ENCODE data around the gene LGALS9C.
"Not testable (repeated sequence)": the region's sequence is repeated elsewhere in the genome, so short reads cannot be mapped to it uniquely, and the experiment has no call there.

The LGALS9C gene

GRCh38 chr17:18526168-18526800, 49.7 kb downstream of the LGALS9C start:
- not testable (repeated sequence) for DNase-seq (ENCODE audit: extremely low spot score, insufficient read length, low read depth); FAIRE-seq

- FAIRE-seq; DNase-seq (ENCODE audit: extremely low spot score, insufficient read length, low read depth): not testable (repeated sequence)
Measured at GRCh38 chr17:18527354-18527753, 50.8 kb downstream of the LGALS9C start.

GRCh38 chr17:18528435-18528834, 51.8 kb downstream of the LGALS9C start:
- FAIRE-seq; DNase-seq (ENCODE audit: extremely low spot score, insufficient read length, low read depth): not testable (repeated sequence)

- not testable (repeated sequence) for DNase-seq (ENCODE audit: extremely low spot score, insufficient read length, low read depth); FAIRE-seq
Measured at GRCh38 chr17:18528899-18529500, 52.4 kb downstream of the LGALS9C start.

- not testable (repeated sequence) for FAIRE-seq
Measured at GRCh38 chr17:18530405-18530804, 53.8 kb downstream of the LGALS9C start.

DNA sequence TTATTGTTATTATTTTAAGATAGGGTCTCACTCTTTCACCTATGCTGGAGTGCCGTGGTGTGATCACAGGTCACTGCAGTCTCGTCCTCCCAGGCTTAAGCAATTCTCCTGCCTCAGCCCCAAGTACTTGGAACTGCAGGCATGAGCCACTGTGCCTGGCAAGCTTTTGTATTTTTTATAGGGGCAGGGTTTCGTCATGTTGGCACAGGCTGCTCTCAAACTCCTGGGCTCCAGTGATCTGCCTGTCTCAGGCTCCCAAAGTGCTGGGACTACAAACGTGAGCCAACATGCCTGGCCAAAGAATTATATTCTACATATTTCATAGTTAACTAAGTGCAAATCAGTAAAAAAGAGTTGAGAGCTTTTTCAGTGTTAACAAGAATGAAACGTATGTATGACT, 65.6 kb downstream of the LGALS9C start:
- not testable (repeated sequence) for FAIRE-seq

More at GRCh38 chr17:18530405-18530804, 53.8 kb downstream of the LGALS9C start:
- not testable (repeated sequence) for DNase-seq (ENCODE audit: extremely low spot score, insufficient read length, low read depth)

GRCh38 chr17:18542907-18543306, 66.3 kb downstream of the LGALS9C start:
- not testable (repeated sequence) for FAIRE-seq; DNase-seq (ENCODE audit: extremely low spot score, insufficient read length, low read depth)

More for the DNA sequence above, 65.6 kb downstream of the LGALS9C start:
- DNase-seq (ENCODE audit: extremely low spot score, insufficient read length, low read depth) = not testable (repeated sequence)
